SK-N-MC (cell line): Measurements from ENCODE around the gene UST.

Source experiments
- EZH2 ChIP-seq: fragments of 200-600 bp; sonication (generic); IDR thresholded peaks from one replicate; pipeline ENCODE4 v1.6.1; 2017; ENCODE audit warnings: antibody characterized with exemption
- POLR2AphosphoS5 ChIP-seq: IDR thresholded peaks from 2 replicates; pipeline ENCODE4 v1.6.1; 2012; ENCODE audit warnings: mild to moderate bottlenecking, low read depth, low read length, borderline replicate concordance

GRCh38 chr6:148716811-148717210, 30.0 kb upstream of the UST start:
- TF ChIP-seq POLR2AphosphoS5 (no peak), EZH2 (no peak)
